K562 (cell line): ENCODE measurements around the gene PLCL1. TPM values are rescaled to one million over a fixed set of nuclear protein-coding genes. Genes with fewer than 3 reads are reported as not detected.

Source experiments
- CHD2 ChIP-seq: IDR thresholded peaks from 2 replicates; pipeline ENCODE4 v1.6.1; 2011; ENCODE audit warnings: low read depth, low read length
- FOXK1 ChIP-seq: sonication (generic); formaldehyde crosslinking; IDR thresholded peaks from 2 replicates; pipeline ENCODE4 v1.8.0; 2022; ENCODE audit warnings: missing genetic modification reagents, mild to moderate bottlenecking, borderline replicate concordance
- KDM5B ChIP-seq: fragments of 200-600 bp; sonication (generic); IDR thresholded peaks from 2 replicates; pipeline ENCODE4 v1.6.1; 2012; ENCODE audit warnings: low read depth, mild to moderate bottlenecking, moderate library complexity, low read length, control low read depth, inconsistent platforms; ENCODE audit not compliant: insufficient replicate concordance
- MEF2D ChIP-seq: conservative IDR thresholded peaks from 2 replicates; pipeline ENCODE4 v1.6.1; 2016; ENCODE audit warnings: low read depth, missing genetic modification characterization, missing compliant biosample characterization
- NFRKB ChIP-seq: fragments of 450-650 bp; IDR thresholded peaks from 2 replicates; pipeline ENCODE4 v1.6.1; 2016; ENCODE audit warnings: low read depth
- SIN3A ChIP-seq, 2 experiments: fragments of 150-350 bp in 1 of 2; IDR thresholded peaks; 2 replicates each; pipeline ENCODE4 v1.6.1; 2011 to 2016; ENCODE audit warnings: borderline replicate concordance in 2 of 2, low read depth in 2 of 2, low read length in 2 of 2, mild to moderate bottlenecking in 2 of 2, moderate library complexity in 2 of 2; ENCODE audit not compliant: control insufficient read depth in 1 of 2
- TBP ChIP-seq: optimal IDR thresholded peaks from 2 replicates; pipeline ENCODE3; 2011; ENCODE audit warnings: low read depth, low read length, improper control_type of control experiment
- ZNF324 ChIP-seq: fragments of 250-450 bp; sonication (Bioruptor Pico); IDR thresholded peaks from 2 replicates; pipeline ENCODE4 v1.4.0; 2020; ENCODE audit warnings: mild to moderate bottlenecking
- ZNF695 ChIP-seq: fragments of 450-650 bp; formaldehyde crosslinking; IDR thresholded peaks from 2 replicates; pipeline ENCODE4 v1.4.0; 2020; ENCODE audit warnings: mild to moderate bottlenecking, moderate library complexity
- polyA plus RNA-seq, 8 experiments: library from polyadenylated mRNA; depleted of rRNA in 4 of 8; stranded (reverse) in 5 of 8; unstranded in 3 of 8; fragments of >200 nt; fragmentation: Nextera tagmentation in 2 of 8; fragmentation: Illumina TruSeq in 1 of 8; extraction: Ambion mirVana in 2 of 8; extraction: Trizol in 1 of 8; gene quantifications; 2 replicates each; pipeline versions ENCODE4 v1.2.1 to v1.2.3, GENCODE V29; 2011 to 2014; ENCODE audit warnings: inconsistent platforms in 1 of 8, missing spikeins in 1 of 8
- total RNA-seq, 7 experiments: library from RNA; depleted of rRNA in 6 of 7; stranded (reverse); fragments of >200 nt in 6 of 7; fragmentation: Illumina TruSeq in 2 of 7; extraction: Trizol in 2 of 7; gene quantifications; 2 replicates each; pipeline versions ENCODE4 v1.2.1 to v1.2.3, GENCODE V29; 2011 to 2021; ENCODE audit warnings: low replicate concordance in 1 of 7
- TF ChIP-seq, protein P1 (sequence below): fragments of 450-650 bp; formaldehyde crosslinking; IDR thresholded peaks from 2 replicates; pipeline ENCODE4 v1.4.0; 2022; ENCODE audit warnings: mild to moderate bottlenecking, moderate library complexity
- TF ChIP-seq, protein P2 (sequence below), 2 experiments: fragments of 450-650 bp in 1 of 2; sonication (generic) in 1 of 2; formaldehyde crosslinking in 1 of 2; IDR thresholded peaks; 2 replicates each; pipeline versions ENCODE4 v1.7.1 to v1.9.0; 2016 to 2022; ENCODE audit warnings: inconsistent platforms in 1 of 2, mild to moderate bottlenecking in 1 of 2, missing genetic modification reagents in 1 of 2
- TF ChIP-seq, protein P3 (sequence below), 2 experiments: fragments of 450-650 bp; IDR thresholded peaks; 2 replicates each; pipeline ENCODE4 v1.6.1; 2016
- TF ChIP-seq, protein P4 (sequence below): fragments of 450-650 bp; IDR thresholded peaks from 2 replicates; pipeline ENCODE4 v1.6.1; 2017; ENCODE audit warnings: mild to moderate bottlenecking, moderate library complexity

Gene PLCL1
- total and polyA plus RNA-seq, 9 of the 15 experiments (the other 6 are each of a cell fraction or from before 2014, with no cell fraction given), result 2.0 to 17.7 (median 8.6) TPM

DNA sequence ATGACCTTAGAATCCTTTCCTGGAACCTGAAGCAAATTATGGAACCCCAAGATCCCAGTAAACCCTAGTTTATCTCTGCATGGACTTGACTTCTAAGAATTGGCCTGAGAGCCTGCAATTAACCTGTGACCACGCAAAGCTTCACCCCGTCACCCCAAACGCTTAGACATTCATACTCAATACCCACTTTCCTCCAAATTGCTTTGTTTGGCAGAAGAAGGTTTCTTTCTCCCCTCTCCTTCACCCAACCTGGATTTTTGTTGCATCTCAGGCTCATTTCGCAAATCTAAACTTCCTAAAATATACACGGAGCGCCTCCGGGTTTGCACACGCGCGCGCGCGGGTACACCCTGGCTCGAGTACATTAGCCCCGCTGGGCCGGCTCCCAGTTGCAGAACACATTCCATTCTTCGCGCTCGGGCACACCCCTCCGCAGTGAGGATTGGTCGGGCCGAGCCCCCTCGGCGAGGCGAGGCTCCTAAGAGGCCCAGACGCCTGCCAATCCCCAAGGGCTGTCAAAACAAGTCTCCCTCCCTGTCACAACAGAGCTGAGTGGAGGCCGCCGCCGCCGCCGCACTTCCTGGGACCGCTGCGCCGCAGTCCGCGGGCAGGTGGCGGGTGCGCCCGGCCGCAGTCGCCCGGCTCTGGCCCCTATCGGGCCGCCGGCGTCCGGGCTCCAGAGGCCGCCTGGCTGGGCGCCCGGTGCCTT lies at the start of gene PLCL1 (continued):
- TF ChIP-seq, protein P1, sequence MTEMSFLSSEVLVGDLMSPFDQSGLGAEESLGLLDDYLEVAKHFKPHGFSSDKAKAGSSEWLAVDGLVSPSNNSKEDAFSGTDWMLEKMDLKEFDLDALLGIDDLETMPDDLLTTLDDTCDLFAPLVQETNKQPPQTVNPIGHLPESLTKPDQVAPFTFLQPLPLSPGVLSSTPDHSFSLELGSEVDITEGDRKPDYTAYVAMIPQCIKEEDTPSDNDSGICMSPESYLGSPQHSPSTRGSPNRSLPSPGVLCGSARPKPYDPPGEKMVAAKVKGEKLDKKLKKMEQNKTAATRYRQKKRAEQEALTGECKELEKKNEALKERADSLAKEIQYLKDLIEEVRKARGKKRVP (CRISPR knock-in tag), result no peak
- TF ChIP-seq KDM5B (peak; percentile 43), ZNF695 (CRISPR knock-in tag) (no peak), CHD2 (peak; percentile 72), SIN3A (IDR thresholded peaks at IDR 0.05; ENCODE audit: borderline replicate concordance in 2 of 2, control insufficient read depth in 1 of 2, low read depth in 2 of 2, low read length in 2 of 2) (peak in 1 of 2 experiments; percentile 55; a peak in 1 of 4 replicates), NFRKB (no peak), TBP (peak; percentile 24), FOXK1 (CRISPR knock-in tag) (no peak), MEF2D (tag) (no peak), ZNF324 (CRISPR knock-in tag) (no peak)
- TF ChIP-seq, protein P2, sequence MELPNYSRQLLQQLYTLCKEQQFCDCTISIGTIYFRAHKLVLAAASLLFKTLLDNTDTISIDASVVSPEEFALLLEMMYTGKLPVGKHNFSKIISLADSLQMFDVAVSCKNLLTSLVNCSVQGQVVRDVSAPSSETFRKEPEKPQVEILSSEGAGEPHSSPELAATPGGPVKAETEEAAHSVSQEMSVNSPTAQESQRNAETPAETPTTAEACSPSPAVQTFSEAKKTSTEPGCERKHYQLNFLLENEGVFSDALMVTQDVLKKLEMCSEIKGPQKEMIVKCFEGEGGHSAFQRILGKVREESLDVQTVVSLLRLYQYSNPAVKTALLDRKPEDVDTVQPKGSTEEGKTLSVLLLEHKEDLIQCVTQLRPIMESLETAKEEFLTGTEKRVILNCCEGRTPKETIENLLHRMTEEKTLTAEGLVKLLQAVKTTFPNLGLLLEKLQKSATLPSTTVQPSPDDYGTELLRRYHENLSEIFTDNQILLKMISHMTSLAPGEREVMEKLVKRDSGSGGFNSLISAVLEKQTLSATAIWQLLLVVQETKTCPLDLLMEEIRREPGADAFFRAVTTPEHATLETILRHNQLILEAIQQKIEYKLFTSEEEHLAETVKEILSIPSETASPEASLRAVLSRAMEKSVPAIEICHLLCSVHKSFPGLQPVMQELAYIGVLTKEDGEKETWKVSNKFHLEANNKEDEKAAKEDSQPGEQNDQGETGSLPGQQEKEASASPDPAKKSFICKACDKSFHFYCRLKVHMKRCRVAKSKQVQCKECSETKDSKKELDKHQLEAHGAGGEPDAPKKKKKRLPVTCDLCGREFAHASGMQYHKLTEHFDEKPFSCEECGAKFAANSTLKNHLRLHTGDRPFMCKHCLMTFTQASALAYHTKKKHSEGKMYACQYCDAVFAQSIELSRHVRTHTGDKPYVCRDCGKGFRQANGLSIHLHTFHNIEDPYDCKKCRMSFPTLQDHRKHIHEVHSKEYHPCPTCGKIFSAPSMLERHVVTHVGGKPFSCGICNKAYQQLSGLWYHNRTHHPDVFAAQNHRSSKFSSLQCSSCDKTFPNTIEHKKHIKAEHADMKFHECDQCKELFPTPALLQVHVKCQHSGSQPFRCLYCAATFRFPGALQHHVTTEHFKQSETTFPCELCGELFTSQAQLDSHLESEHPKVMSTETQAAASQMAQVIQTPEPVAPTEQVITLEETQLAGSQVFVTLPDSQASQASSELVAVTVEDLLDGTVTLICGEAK (IDR thresholded peaks at IDR 0.05), result no peak
- TF ChIP-seq, protein P2 (CRISPR knock-in tag; IDR thresholded peaks at IDR 0.05), result no peak
- TF ChIP-seq, protein P3, sequence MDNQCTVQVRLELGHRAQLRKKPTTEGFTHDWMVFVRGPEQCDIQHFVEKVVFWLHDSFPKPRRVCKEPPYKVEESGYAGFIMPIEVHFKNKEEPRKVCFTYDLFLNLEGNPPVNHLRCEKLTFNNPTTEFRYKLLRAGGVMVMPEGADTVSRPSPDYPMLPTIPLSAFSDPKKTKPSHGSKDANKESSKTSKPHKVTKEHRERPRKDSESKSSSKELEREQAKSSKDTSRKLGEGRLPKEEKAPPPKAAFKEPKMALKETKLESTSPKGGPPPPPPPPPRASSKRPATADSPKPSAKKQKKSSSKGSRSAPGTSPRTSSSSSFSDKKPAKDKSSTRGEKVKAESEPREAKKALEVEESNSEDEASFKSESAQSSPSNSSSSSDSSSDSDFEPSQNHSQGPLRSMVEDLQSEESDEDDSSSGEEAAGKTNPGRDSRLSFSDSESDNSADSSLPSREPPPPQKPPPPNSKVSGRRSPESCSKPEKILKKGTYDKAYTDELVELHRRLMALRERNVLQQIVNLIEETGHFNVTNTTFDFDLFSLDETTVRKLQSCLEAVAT (IDR thresholded peaks at IDR 0.05), result no peak
- TF ChIP-seq, protein P4, sequence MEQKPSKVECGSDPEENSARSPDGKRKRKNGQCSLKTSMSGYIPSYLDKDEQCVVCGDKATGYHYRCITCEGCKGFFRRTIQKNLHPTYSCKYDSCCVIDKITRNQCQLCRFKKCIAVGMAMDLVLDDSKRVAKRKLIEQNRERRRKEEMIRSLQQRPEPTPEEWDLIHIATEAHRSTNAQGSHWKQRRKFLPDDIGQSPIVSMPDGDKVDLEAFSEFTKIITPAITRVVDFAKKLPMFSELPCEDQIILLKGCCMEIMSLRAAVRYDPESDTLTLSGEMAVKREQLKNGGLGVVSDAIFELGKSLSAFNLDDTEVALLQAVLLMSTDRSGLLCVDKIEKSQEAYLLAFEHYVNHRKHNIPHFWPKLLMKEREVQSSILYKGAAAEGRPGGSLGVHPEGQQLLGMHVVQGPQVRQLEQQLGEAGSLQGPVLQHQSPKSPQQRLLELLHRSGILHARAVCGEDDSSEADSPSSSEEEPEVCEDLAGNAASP, result no peak
